Activated CD4-positive, CD25-positive, alpha-beta regulatory T cell (primary cell): ENCODE measurements around the gene GLP1R.

ENCODE experiments used
- DNase-seq, 4 experiments: peaks; one replicate each; lab custom pipeline; 2025; lab: John Stamatoyannopoulos, UW

Gene GLP1R

DNA sequence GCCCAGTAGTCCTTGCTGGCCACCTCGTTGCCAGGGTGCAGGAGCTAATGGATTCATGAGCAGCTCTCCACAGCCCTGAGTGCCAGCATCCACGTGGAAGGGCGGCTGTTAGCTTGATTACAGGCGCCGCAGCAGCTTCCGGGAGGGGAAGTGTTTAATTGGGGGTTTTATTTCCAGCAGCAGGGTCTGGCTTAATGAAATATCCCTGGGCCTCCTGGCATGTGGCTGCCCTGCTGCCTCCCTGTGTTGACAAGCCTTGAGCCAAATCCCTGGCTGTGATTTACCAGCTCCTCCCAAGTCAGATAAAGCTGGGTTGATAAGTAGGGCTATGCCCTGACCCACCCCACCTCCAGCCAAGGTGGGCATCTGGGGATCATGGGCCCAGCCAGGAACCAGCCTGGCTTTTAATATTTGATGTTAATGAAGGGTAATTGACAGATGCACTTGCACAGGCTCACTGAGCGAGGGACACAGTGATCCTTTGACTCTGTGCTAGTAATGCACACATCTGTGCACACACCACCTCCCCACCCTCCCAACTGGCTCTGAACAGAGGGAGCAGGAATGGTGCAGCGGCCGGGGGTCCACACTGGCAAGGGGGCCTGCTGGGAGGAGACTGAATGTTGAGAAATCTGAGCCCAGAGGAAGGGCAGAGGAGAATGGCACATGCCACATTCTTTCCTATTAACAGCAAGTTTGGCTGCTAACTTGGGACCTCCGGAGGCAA lies 13.6 kb downstream of the GLP1R start:
- no peak for DNase-seq

DNA sequence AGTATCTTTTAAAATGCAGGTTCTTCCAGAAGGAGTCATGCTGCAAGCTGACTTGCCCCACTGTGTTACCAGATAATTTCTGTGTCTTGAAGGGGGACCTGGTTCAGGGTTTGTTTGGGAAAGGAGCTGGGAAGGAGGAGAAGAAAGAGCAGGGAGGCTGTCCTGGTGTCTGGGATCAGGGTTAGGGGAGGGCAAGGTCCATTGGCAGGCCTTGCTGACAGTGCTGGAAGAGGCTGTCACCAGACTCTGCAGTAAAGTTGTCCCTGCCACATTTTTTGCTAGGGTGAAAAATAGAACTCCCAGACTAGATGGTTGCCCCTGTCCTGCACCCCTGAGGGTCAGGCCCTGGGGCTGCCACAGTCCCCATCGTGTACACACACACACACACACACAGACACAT lies 14.9 kb downstream of the GLP1R start:
- no peak for DNase-seq

DNA sequence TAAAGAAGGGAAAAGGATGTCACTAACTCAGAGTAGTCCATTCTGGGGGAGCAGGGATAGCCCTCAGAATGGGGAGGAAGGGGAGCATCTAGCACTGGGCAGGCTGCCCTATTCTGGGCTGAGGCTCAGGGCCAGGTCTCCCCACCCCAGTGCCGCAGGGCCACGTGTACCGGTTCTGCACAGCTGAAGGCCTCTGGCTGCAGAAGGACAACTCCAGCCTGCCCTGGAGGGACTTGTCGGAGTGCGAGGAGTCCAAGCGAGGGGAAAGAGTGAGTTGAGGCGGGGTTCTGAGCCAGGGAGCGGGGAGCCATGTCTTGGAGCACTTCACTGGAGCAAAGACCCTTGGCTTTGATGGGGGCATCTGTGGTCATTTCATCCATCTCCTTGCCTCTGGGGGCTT lies 17.0 kb downstream of the GLP1R start:
- DNase-seq: no peak

DNA sequence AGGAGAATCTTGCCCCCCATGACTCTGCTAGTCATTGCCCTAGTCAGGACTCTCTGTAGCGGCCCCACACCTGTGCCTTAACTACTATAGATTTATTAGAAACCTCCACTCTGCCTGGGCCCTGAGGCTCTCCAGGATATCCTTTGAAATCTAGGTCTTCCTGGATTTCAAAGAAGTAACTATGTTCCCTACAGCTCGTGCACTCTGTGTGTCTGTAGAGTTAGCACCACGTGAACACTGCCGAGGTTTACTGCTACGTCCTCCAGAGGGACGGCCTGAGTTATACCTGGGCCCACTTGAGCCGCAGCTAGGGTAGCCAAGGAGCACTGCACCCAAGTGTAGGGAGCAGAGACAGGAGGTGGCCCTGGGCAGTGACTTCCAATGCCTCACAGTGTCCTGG lies 19.8 kb downstream of the GLP1R start:
- DNase-seq: no peak

DNA sequence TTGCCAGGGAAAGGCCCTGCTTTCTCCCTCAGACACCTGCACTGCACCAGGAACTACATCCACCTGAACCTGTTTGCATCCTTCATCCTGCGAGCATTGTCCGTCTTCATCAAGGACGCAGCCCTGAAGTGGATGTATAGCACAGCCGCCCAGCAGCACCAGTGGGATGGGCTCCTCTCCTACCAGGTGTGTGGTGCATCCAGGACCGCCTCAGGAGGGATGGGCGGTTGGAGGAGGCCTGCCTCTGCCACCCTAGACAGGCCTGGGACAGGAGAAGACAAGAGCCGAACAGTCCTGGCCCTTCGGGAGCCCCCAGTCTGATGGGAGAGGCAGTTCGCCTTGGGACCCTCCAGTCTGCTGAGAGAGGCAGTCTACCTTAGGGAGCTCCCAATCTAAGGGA lies 24.2 kb downstream of the GLP1R start:
- no peak for DNase-seq

DNA sequence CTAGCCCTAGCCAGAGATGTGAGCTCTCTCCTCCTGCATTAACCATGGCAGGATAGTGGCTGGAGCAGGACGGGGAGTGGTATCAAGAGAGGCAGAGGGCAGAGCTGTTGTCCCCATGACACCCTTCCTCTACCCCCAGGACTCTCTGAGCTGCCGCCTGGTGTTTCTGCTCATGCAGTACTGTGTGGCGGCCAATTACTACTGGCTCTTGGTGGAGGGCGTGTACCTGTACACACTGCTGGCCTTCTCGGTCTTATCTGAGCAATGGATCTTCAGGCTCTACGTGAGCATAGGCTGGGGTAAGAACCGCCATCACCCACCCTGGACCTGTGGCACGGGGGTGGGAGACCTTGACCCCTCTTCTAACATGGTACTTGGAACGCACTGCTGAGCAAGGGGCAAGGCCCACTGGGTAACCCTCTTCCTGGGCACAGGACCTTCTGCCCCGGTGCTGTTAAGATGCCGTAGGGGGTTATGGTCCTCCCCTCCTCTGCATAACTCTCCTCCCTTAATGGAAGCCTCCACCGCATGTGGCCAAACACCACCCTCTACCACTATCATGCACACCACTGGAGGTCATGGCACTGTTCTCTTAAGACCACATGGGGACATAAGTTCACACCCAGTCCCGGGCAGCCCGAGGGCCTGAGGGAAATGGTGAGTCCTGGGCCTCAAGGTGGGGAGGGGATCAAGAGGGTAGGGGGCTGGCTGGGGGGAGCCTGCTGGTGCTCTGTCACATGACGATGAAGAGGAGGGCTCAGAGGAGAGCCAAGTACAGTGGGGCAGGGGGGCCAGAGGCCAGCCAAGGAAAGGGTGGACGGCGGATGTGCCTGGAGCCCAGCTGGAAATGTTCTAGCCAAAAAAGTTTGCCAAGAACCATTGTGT lies 25.1 kb downstream of the GLP1R start:
- DNase-seq: no peak

DNA sequence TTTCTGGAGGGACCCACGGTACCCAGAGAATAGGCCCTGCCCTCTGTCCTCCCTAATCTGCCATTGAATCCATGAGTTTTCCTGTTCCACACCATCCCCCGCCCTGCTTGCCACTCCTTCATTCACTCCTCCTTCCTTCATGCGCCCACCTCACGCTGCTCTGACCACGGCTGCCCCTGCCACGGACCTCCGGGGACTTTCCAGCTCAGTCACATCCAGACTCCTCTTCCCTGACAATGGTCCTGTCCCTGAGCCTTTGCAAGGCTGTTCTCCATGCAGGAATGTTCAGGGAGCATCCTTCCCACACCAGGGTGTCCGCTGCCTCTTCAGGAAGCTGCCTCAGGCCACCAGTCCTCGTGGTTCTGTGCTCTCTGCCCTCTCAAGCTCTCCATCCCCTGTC lies 25.9 kb downstream of the GLP1R start:
- no peak for DNase-seq

DNA sequence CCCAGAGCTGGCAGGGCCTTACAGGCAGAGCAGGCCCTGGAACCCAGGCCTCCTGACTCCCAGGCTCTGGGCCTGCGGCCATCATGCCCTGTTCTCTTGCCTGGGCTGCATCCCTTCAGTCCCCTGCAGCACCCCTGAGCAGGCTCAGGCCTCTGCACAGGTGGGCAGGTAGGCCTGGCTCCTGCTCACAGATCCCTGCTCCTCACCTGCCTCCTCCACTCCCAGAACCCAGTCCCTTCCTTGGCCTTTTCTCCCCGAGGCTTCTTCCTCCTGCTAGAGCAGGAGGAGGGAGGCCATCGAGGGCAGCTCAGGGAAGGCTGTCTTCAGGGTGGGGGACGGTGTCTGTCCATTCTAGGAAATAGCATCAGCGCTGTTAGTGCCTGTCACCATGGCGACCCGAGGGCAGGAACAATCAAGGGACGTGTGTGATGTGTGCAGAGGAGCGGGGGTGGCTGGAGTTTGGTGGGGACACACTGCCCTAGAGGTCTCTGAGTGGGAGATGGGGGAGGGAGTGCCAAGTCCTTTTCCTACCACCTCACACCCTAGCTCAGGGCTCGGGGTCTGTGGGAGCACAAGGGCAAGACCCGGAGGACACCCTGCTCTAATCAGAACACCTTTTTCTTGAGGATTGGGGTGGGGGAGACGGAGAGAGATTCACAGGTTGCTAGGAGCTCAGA lies 26.6 kb downstream of the GLP1R start:
- no peak for DNase-seq

DNA sequence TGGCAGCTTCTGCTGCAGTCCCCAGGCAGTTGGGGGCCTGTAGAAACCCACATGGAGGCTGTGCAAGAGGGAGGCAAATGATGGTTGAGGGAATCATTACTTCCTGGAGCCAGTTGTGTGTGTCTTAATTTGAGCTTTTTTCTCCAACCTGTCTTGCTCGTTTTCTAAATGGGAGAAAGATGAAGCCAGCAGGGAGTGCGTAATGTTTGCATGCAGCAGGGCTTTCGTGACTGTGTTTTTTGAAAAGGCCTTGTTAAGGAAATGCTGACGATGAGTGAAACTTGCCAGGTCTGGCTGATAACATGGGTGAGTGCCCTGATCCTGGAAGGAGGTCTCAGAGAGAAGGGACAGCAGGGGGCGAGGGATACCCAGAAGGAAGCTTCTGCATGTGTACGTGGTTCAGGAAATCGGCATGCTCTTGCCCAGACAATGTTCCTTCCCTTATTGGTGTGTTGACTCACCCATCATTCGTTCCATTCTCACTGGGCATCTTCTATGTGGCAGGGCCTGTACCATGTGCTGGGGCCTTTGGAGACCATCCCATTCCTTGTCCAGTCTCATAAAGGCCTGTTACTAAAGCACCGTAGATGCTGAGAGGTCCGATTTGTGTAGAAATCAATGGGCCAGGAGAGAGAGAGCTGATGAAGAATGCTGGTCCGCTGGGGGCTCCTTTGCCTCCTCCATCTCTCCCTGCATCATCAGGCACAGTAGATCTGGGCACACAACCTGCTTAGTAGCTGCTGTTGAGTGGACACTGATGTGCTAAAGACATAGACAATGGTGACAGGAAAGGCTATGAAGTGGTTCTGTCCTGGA lies 27.4 kb downstream of the GLP1R start:
- no peak for DNase-seq

DNA sequence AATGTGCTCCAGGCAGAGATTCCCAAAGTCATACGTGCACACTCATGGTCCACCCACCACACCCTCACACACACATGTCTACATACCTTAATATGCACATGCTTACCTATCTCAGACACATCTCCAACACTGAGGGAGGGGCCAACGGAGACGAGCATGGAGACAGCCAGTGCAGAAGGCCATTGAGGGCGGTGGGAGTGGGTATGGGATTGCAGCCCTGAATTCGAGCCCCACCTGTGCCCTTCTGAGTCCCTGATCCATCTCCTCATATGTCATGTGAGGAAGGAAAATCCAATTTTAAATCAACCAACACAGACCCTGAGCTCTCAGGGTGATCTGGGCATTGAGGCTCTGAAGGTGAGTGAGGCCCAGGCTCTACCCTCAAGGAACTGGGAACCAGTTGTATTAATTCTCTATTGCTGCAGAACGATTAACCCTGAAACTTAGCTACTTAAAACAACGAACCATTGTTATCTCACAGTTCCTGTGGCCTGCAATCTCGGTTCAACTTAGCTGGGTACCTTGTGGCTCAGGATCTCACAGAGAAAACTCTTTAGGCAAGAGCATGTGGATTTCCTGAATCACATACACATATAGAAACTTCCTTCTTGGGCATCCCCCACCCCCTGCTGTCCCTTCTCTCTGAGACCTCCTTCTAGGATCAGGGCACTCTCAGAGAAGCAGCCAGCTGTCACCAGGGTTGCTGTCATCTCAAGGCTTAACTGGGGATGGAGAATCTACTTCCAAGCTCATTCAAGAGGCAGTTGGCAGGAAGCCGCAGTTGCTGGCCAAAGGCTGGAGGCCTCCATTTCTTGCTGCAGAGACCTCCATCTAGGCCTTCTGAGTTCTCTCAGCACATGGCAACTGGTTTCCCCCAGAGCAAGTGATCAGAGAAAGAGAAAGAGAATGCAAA lies 28.3 kb downstream of the GLP1R start:
- DNase-seq: no peak

DNA sequence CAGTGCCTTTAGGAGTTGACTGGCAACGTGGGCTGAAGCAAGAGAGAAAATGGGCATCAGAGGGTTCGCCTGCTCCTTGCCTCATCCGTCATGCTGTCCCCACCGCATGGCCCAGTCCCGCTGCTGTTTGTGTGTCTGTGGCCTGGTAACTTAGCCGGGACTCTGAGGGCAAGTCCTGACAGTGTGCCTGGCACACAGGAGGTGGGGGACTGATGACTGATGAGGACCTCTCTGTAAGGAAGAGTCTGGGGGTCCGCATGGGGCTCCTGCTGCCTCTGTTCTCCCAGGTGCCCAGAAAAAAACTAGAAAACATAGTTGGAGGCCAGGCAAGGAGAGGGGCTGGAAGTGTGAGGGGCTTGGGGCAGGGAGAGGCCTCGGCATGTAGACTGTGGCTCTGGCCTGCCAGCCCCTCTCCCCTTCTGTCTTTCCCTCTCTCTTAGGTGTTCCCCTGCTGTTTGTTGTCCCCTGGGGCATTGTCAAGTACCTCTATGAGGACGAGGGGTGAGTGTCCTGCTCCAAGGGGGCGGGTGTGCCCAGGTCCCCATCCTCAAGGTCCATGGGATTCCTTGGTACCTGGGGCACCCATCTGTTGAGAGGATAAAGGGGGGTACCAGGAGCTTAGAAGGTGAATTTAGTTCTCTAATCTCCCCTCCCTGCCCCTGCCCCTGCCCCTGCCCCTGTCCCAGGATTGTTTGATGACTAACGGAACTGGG lies 29.5 kb downstream of the GLP1R start:
- no peak for DNase-seq

DNA sequence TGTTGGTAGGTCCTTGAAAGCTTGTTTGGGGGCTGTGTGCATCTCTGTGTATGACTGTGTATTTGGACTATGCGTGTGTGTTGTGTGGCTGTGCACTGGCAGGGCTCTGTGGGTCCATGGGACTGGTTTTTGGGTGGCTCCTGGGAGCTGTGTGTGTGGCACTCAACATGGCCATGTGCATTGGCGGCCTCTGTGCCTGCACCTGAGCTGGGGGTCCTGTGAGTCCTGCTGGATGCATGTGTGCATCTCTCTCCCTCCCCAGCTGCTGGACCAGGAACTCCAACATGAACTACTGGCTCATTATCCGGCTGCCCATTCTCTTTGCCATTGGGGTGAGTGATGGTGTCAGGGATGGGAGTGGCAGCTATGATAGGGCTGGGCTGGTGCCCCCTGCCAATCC lies 30.1 kb downstream of the GLP1R start:
- no peak for DNase-seq

DNA sequence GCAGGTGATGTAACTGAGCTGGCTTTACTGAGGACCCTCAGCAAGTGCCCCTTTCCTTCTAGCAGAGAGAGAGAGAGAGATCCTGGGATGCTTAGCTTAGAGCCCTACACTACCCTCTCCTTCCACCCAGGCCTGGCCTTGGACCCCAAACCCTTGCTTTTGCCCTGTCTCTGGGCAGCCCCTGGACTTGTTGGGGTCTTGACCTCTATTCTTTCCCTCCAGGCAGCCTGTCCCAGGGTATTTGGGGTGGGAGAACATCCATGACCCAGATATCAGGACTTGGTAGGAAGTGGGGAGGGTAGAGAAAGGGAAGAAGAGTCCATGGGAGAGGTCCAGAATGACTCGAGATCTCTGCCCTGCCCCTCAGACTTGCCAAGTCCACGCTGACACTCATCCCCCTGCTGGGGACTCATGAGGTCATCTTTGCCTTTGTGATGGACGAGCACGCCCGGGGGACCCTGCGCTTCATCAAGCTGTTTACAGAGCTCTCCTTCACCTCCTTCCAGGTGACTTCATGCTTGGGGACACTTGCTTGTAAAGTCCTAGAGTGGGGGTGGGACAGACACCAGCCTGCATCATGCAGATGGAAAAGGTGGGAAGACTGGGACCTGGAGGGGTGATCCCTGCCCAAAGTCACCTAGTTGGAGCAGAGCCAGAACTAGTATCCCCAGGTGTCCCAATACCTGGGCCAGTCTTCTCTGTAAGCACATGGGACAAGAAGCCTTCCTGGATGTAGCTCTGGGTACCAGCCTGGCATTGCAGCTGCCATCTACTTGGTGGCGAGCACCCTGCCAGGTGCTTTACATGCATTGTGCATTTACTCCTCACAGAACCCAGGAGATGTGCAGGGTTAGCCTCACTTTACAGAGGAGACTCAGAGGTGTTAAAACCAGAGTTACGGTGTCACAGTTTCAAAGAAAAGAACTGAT lies 30.9 kb downstream of the GLP1R start:
- DNase-seq: no peak

DNA sequence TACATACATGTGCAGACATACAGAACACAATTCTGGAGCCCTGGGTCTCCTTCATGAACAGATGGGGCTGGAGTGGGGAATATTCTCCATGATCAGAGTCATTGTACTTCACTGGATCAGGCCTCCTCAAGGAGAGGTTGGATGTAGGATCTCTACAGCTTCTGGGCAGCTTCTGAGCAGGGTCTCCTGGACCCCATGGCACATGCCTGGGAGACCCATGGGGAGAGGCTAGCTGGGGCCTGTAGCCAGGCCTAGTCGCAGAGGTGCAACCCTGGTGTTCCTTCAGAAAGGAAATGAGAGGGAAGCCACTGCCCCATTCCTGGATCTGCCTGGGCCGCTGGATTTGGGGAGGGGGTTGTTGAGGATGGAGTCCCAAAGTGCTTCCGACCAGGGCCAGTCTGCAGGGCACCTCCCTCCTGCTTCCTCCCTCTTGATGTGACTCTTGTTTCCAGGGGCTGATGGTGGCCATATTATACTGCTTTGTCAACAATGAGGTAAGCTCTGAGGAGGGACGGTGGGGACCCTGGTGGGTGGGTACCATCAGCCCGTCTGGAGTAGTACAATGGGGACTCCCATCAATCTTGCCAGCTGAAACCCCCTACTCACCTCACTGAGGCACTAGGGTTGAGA lies 31.8 kb downstream of the GLP1R start:
- no peak for DNase-seq

DNA sequence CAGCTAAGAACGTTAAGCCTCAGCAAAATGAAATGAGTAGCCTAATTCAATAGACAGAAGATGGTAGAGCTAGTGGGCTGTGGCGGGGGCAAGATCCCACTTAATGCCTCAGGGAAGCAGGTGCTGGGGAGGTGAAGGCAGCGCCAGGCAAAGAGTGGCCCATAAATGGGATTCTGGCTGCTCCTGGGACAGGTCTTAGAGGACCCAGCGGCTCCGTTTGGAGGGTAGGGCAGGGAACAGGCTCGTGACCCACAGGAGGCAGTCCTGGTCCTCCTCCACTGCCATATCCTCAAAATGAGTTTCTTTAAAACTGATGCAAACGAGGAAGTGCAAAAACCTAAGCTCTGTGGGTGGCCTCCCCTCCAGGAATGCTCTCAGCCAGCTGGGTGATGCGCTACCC lies 33.7 kb downstream of the GLP1R start:
- DNase-seq: no peak

DNA sequence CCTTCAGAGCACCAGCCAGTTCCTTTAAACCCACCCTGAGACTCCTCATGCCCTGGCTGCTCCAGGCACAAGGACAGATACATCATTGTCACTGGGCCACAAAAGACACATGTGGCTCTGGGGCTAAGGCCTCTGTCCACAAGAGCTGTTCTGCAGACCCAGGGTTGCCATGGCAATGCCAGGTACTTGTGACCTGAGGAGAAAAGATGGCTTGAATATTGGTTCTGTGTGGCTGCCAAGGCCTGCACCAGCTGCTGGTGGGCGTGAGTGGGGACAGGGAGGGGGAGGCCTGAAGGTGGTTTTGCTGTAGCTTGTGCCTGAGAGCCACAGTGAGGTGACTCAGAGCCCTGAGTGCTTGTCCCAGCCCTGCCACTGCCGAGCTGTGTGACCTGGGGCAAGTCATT lies 34.7 kb downstream of the GLP1R start:
- no peak for DNase-seq

DNA sequence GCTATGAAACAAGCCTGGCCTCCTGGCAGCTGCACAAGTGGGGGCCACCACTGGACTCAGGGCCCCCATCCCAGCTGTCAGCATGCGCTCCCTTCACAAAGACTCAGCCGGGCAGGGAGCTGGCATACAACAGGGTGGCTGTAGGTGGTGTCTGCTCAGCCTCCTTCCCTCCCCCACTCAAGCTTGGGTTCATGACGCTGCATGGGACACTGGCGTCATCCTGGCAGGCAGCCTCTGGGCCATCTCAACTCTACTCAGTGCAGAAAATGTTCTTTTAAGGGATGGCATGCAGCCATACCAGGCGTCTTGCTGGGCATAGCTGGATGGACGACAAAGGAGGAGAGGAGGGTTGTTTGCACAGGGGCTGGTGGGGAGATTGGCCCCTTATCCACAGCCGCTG lies 35.9 kb downstream of the GLP1R start:
- no peak for DNase-seq

DNA sequence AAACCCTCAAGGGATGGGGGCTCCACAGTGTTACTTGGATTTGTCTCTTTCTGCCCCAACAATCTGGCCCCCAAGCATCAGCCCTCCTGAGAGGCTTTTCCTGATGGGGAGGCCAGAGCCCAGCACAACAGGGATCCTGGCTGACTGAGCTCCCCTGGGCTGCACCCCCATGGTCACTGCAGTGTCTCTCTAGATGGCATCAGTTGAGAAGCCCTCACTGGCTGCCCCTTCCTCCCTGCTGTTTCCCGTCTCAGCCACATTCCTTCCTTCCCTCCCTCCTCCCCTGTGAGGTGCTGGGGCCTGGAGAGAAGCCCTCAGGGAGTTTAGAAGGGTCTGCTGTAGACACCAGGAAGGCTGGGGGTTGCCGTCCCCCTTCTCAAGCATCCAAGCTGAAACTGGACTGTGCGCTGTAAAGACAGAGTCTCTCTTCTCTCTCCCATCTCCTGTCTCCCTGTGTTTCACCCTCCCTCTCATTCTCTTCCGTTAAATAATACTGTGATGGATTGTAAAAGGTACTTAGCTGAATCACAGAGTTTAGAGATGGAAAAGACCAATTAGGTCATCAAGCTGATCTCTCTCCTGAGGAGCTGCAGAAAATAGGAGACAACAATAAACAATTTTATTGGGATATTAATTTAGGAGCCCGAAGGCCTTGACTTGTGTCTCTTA lies 36.7 kb downstream of the GLP1R start:
- no peak for DNase-seq
